HG02870 (cell line): ENCODE measurements around the gene RASSF5.
A peak's percentile ranks its signal among the peaks of the same experiment; 100 is the strongest.

Source experiments
- ATAC-seq: cut with Tn5 transposase; IDR thresholded peaks from one replicate; pipeline ENCODE4 v1.9.1; 2021; ENCODE audit warnings: mild to moderate bottlenecking, moderate library complexity; ENCODE audit not compliant: unreplicated experiment

RASSF5 gene

GRCh38 chr1:206540044-206540780 lies 32.9 kb downstream of the RASSF5 start:
- no peak for ATAC-seq

GRCh38 chr1:206541236-206541833 lies 34.0 kb downstream of the RASSF5 start:
- no peak for ATAC-seq

DNA sequence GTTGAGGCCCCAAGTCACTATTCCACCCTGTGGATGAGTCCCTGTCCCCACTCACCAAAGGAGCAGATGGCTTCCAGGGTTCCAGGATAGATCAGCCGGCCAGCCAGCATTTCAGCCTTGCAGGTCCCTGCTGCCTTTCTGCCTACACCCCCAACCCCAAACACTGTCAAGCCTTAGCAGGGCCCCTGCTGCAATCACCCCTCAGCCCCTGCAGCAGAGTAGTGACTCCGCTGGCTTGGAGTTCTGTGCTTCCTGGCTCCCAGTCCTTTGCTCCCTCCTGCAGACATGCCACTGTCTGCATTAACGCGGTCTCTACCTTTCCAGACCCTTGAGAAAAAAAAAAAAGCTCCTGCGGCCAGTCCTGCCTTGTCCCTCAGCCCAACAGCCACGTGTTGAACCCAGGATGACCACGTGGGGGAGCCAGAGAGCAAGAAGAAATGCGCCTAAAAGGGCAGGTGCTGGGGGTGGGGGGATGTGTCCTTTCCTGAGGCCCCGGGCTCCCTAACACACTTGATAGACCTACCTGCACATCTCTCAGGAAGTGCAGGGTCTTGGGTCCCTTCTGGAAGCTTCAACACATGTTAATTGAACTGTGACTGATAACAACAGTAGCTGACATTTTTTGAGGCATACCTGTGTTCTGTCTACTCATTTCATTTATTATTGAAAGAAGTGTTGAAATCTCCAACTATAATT lies 37.4 kb downstream of the RASSF5 start:
- no peak for ATAC-seq

- ATAC-seq: no peak
Observed at GRCh38 chr1:206545351-206545750, 38.0 kb downstream of the RASSF5 start.

GRCh38 chr1:206547104-206547503 lies 39.8 kb downstream of the RASSF5 start:
- ATAC-seq: no peak

- ATAC-seq: no peak
Observed at GRCh38 chr1:206550446-206550845, 43.1 kb downstream of the RASSF5 start.

DNA sequence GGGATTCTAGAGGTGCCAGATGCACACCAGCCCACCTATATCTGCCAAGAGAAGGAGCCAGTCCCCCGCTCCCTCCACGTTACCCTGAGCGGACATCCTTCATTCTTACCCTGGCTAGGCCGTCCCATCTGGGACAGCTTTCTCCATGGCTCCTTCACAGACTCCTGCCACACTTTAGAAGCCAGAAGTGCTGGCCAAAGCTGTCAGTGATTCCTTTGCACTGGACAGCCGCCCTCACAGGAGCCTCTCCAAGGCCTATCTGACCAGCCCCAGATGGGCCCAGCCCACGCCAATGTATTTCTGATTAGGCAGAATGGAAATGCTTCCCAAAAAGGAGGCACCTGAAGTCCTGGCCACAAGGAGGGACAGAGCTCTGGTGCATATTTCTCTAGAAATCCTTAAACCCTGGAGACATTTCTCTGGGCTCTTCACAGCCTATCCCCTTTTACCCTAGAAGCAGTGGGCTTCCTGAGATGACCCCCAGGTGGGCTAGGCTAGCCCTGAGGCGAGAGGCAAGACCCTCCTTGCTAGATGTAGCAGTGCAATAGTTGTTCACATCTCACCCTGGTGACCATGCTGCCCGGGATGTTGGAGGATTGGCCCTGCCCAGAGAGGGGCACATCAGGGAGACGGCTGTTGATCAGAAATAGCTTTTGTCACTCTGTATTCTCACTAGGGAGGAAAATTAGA lies 44.1 kb downstream of the RASSF5 start:
- ATAC-seq: no peak

GRCh38 chr1:206551986-206552326 lies 44.6 kb downstream of the RASSF5 start:
- ATAC-seq: no peak

- ATAC-seq: no peak
Observed at GRCh38 chr1:206554211-206554610, 46.9 kb downstream of the RASSF5 start.

DNA sequence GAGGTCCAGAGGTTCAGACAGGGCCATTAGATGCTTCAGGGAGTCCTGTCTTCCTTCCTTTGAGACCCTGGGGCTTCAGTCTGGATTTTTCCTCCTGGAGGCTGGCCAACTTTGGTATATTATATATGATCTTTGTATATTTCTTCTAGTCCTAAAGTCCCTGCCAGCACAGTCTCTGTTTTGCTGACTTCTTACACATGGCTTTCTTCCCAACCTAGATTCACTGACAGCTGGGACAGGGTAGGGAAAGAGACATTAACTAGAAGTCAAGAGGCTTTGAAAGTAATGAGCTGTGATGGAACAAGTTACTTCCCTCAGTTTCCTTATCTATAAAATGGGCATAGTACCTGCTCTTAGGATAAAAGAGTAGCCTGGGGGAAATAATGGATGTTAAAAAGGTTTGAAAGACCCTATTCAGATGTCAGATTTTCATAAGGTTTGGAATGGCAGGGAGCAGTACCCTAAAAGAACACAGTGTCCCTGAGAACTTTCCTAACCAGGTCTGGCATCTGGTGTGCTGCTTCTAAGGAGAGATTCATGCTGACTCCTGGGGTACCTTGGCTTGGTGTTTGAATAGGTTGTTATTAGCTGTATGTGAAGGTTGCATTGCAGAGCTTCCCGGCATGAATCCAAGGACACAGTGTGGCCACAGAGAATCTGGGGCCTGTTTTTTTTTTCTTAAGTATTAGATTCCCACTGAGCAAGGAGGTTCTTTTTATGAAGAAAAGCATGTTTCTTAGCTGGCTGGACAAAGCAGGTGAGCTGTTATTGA lies 47.6 kb downstream of the RASSF5 start:
- no peak for ATAC-seq

DNA sequence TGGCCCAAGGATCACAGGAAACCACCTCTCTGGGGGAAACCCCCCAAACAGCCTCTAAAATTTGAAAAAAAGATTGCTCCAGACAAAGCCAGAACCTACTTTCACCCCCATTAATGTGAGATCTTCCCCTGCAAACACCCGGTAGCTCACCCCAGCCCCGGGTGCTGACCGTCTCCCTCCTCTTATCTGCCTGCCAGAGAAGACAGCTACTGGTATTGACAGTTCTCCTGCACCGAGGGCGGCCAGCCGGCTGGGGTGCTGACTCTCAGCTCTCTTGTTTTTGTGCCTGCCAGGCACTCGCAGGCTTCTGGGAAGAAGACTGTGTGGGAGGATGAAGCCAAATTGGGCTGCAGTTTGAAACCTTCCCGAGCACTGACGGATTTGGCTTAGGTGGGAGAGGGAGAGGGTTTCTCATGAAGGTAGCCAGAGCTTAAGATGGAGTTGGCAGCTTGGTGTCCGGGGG lies 48.2 kb downstream of the RASSF5 start:
- ATAC-seq: no peak

GRCh38 chr1:206556047-206556749 lies 48.9 kb downstream of the RASSF5 start:
- peak; percentile 45 for ATAC-seq

- ATAC-seq: peak; percentile 39
Observed at GRCh38 chr1:206556750-206557635, 49.7 kb downstream of the RASSF5 start.

DNA sequence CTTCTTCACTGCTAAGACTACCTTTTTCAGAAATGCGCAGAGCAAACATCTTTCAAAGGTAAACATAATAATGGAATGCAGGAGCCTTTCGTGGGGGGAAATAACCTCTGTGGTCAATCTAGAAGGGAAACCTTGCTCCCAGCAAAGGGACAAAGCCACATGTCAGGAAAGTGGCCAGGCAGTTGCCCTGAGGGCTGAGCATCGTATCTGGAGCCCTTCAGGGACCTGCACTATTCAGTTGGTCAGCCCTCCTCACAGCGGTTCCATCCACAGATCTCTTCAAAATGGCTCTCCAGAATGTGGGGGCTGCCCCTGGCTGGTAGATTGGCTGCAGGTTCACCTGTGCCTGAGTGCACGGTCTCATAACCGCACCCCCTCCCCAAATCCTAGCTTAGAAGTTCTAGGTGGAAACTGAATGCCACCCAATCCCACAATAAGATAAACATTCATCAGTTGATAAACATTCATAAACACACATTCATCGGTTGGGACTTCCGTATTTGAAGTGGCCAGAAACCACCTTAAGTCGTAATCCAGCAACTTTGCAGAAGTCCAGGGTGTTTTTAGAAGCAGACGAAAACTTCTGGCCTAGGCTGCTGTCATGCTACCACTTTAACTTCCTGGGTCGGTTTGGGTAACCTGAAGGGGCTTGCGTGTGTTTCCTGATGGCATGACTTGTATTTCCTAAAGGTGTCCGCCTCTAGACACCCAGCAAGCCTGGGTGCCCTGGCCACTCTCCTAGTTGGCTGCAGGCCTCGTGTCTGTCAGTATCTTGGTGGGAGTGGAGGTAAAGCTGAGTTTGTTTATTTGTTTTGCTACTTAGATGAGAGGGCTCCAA lies 50.5 kb downstream of the RASSF5 start:
- ATAC-seq: no peak

DNA sequence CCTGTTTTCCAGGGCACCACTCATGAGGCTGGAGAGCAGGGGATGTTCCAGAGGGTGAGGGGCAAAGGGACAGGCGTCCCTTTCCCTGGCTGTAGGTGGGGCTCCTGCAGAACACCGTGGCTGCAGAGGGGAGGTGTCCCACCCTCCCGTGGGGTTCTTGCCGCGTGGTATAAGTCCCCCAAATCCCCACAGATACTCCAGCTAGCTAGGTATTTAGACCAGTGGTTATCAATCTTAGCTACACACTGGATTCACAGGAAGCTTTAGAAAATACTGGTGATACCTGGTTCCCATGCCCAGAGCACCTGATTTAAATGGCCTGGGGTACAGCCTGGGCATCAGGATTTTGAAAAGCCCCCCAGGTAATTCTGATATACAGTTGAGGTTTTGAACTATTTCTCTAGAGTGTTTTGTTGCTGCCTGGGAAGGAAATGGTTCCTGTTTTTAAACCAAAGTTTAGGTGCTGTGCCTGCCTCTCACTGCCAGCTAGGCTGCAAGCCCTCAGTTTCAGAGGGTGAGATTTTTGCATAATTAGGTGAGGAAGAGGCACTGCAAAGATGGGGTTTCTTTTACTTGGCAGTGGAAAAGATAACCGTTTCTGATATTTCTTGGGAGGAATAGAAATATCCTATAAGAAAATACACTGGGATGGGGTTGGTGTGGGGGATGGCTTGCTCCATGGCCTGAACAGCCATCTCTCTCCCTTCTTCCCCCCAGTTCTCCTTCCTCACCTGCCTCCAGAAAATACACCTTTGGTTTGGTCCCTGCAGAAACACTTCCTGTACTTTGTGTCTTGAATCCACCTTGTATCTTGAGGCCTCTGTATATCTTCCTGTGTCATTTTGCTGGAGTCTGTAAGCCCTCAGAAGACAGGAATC lies 51.7 kb downstream of the RASSF5 start:
- ATAC-seq: no peak

GRCh38 chr1:206559672-206559995 lies 52.3 kb downstream of the RASSF5 start:
- no peak for ATAC-seq

DNA sequence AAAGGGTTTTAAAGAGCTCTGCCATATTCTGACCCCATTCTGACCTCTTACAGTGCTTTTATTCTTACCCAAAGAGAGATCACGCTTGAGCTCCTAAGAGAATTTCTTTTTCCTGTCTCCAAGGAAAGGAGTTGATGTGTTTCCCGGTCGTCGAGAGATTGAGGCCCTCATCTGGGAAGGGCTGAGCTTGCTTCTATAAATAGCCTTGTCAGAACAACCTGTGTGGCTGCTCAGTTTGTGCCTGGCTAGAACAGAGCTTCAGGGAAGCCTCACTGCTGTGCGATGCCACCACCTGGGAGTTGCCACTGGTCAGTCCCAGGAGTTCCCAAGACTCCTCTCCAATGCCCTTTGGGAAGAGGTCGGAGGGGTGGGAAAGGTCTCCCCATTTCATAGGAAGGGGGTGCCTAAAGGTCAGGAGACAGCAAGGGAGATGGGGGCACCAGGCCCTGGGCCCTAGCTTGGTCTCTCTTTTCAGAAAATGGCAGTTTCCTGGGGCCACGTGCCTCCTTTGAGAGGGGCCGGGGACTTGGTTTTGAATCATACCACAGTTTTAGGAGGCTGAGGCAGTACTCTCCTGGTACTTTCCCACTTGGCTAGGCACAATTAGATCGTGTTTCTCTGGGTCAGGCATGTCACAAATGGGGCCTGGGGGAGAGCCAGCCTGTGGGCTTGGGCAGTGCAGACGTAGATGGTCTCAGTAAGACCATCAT lies 52.8 kb downstream of the RASSF5 start:
- no peak for ATAC-seq
